ENCODE data around the gene CRIM1. TPM values are rescaled to one million over a fixed set of nuclear protein-coding genes. Genes with fewer than 3 reads are reported as not detected.

CRIM1 gene
- total and polyA plus RNA-seq, 2 of the 8 experiments (the other 6 are each of a cell fraction or from before 2014, with no cell fraction given) = 9.4 to 28.4 TPM

DNA sequence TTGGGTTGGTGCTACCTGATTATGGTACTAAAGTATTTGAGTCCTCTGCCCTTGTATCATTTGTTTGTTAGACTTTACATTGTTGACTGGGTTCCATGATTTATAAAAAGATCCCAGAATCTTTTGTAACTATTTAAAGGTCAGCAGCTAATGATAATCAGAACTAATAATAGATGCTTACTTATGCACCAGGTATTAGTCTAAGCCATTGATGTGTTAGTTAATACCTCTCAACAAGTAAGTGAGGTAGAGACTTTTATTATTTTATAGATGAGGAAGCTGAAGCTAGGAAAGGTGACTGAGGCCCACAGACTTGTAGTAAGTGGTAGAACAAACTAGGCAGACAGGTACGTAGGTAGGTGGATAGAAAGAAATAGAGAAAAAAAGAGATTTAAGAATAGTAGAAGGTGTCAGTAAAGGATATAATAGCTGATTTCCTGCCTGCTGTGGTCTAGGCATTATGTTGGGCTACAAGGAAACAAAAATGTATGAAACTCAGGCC is 68.1 kb downstream of the CRIM1 start:
- Histone ChIP-seq H4K8ac (ENCODE audit: extremely low read depth, insufficient read depth, low read length) (no peak overlapping the region), H3K4ac (replicated peaks; ENCODE audit: insufficient read length, low read depth, low read length) (no peak overlapping the region), H3K9me3 (ENCODE audit: insufficient read depth in 2 of 2, low read depth in 1 of 2, low read length in 1 of 2) (no peaks in the 10 kb centered on the region), H3K27ac (ENCODE audit: low read depth, low read length) (no peak overlapping the region), H3K23ac (ENCODE audit: insufficient read length) (no peak overlapping the region), H4K20me1 (replicated peaks in 1 of 2; ENCODE audit: control insufficient read depth in 1 of 2, insufficient read depth in 2 of 2, low read length in 2 of 2) (peaks cover 2 to 4% of the 10 kb centered on the region in 2 experiments), H3K27me3 (replicated peaks in 1 of 4; ENCODE audit: control insufficient read depth in 3 of 4, extremely low read depth in 1 of 4, insufficient read depth in 3 of 4, low read length in 3 of 4) (no peaks in the 10 kb centered on the region), H2BK120ac (replicated peaks; ENCODE audit: low read depth, low read length) (no peak overlapping the region), H3K23me2 (ENCODE audit: low read depth, low read length) (no peaks in the 10 kb centered on the region; the same call in 1 of the 2 replicates), H2BK15ac (ENCODE audit: low read length) (no peak overlapping the region), H2AK5ac (ENCODE audit: low read depth, low read length) (no peak overlapping the region), H2BK12ac (ENCODE audit: low read depth, low read length) (no peak overlapping the region), H2BK5ac (ENCODE audit: low read depth, low read length) (no peak overlapping the region), H3K79me2 (ENCODE audit: control insufficient read depth in 1 of 2, insufficient read depth in 2 of 2, low read length in 2 of 2) (peaks cover 3 to 93% of the 10 kb centered on the region in 2 experiments; a peak in 3 of 4 replicates), H4K5ac (ENCODE audit: insufficient read length, low read depth, low read length) (no peak overlapping the region), H2AFZ (ENCODE audit: low read length) (no peak overlapping the region), H2BK20ac (ENCODE audit: low read length) (no peak overlapping the region), H3K18ac (ENCODE audit: extremely low read depth, low read length) (no peak overlapping the region), H3K4me2 (ENCODE audit: insufficient read depth in 1 of 2, low read depth in 2 of 2, low read length in 2 of 2) (no peak overlapping the region), H3K4me3 (ENCODE audit: extremely low read depth in 1 of 4, insufficient read depth in 2 of 4, low read depth in 3 of 4, low read length in 4 of 4) (no peak overlapping the region), H4K91ac (replicated peaks; ENCODE audit: insufficient read length, low read length) (no peak overlapping the region), H3K9ac (replicated peaks in 1 of 4; ENCODE audit: extremely low read depth in 1 of 4, low read depth in 3 of 4, low read length in 3 of 4) (no peak overlapping the region), H3K36me3 (ENCODE audit: control insufficient read depth in 2 of 4, insufficient read depth in 4 of 4, low read length in 3 of 4) (no peaks in the 10 kb centered on the region; a peak in 2 of 8 replicates), H3K56ac (replicated peaks; ENCODE audit: insufficient read length, low read depth, low read length) (no peak overlapping the region), H3K79me1 (ENCODE audit: low read depth, low read length) (peaks cover 2% of the 10 kb centered on the region; the same call in 1 of the 2 replicates), H3K14ac (ENCODE audit: insufficient read length) (no peak overlapping the region), H3K4me1 (replicated peaks in 1 of 4; ENCODE audit: control insufficient read depth in 3 of 4, insufficient read depth in 4 of 4, low read length in 3 of 4) (peaks cover 2 to 24% (median 12%) of the 10 kb centered on the region in 4 experiments)
- FAIRE-seq (no peak), DNase-seq (ENCODE audit: low read depth in 1 of 2, low spot score in 2 of 2) (no peak)
- TF ChIP-seq HDAC6 (IDR thresholded peaks at IDR 0.05; ENCODE audit: low read depth, low read length) (no peak), GABPA (IDR thresholded peaks at IDR 0.05; ENCODE audit: borderline replicate concordance, insufficient read depth, low read length) (no peak), SIX5 (IDR thresholded peaks at IDR 0.05; ENCODE audit: low read depth, low read length) (no peak), EP300 (IDR thresholded peaks at IDR 0.05; ENCODE audit: borderline replicate concordance in 1 of 2, low read depth in 2 of 2, low read length in 2 of 2) (no peak)
- CTCF ChIA-PET (ENCODE audit: partially characterized antibody) = interaction anchor here (0.7 to 1.7 kb wide), 3 partner anchors 9 to 605 kb away, joined by 3 to 9 read pairs (median 5); no protein-coding TSS in a partner anchor
- WGBS, 2 experiments (ENCODE audit: extremely low coverage in 1 of 2, insufficient coverage in 1 of 2, insufficient read length in 1 of 2, insufficient replicate concordance in 2 of 2, low coverage in 1 of 2, low lambda C conversion rate in 2 of 2, missing lambda C conversion rate in 1 of 2) = 93% methylated on average over 1 of the region's 1 CpG; no CpG with 5 or more reads in 1 of the 2 experiments
- POLR2A ChIA-PET (ENCODE audit: partially characterized antibody) = interaction anchor here (1.9 kb wide), 1 partner anchor 15 kb away, joined by 5 read pairs; no protein-coding TSS in a partner anchor
